ENCODE results near the gene GRIP2.

GRIP2 gene

GRCh38 chr3:14561051-14561960 lies 21.2 kb upstream of the GRIP2 start:
- no peak for DNase-seq

GRCh38 chr3:14560110-14560509 lies 20.0 kb upstream of the GRIP2 start:
- DNase-seq = no peak

GRCh38 chr3:14558029-14558428 lies 17.9 kb upstream of the GRIP2 start:
- DNase-seq = no peak

- no peak for DNase-seq
These were observed 15.7 kb upstream of the GRIP2 start for GRCh38 chr3:14555835-14556234.

- DNase-seq = no peak
These were observed 14.6 kb upstream of the GRIP2 start for GRCh38 chr3:14554715-14555114.

GRCh38 chr3:14553871-14554270 lies 13.7 kb upstream of the GRIP2 start:
- DNase-seq = no peak

GRCh38 chr3:14552717-14553116 lies 12.6 kb upstream of the GRIP2 start:
- DNase-seq = no peak

- no peak for DNase-seq
These were observed 12.0 kb upstream of the GRIP2 start for GRCh38 chr3:14552041-14552648.

- no peak for DNase-seq
These were observed 10.8 kb upstream of the GRIP2 start for GRCh38 chr3:14550651-14551611.

GRCh38 chr3:14550181-14550580 lies 10.0 kb upstream of the GRIP2 start:
- no peak for DNase-seq

- DNase-seq = no peak
These were observed 9.2 kb upstream of the GRIP2 start for GRCh38 chr3:14549256-14549919.

GRCh38 chr3:14548321-14548729 lies 8.2 kb upstream of the GRIP2 start:
- DNase-seq = peak; percentile 27

- no peak for DNase-seq
These were observed 7.6 kb upstream of the GRIP2 start for GRCh38 chr3:14547693-14548092.

- no peak for DNase-seq
These were observed 5.9 kb upstream of the GRIP2 start for GRCh38 chr3:14546041-14546440.

GRCh38 chr3:14545251-14545635 lies 5.1 kb upstream of the GRIP2 start:
- DNase-seq = no peak

- DNase-seq = no peak
These were observed 4.4 kb upstream of the GRIP2 start for GRCh38 chr3:14544282-14545250.

GRCh38 chr3:14543446-14543845 lies 3.3 kb upstream of the GRIP2 start:
- no peak for DNase-seq

- no peak for DNase-seq
These were observed 2.5 kb upstream of the GRIP2 start for GRCh38 chr3:14542656-14543055.

- DNase-seq = no peak
These were observed 1.5 kb upstream of the GRIP2 start for GRCh38 chr3:14541646-14542045.

GRCh38 chr3:14540821-14541385 lies 761 bp upstream of the GRIP2 start:
- DNase-seq = no peak

GRCh38 chr3:14539384-14539741 lies 779 bp downstream of the GRIP2 start:
- DNase-seq = no peak

Measured in GDM1 (cell line).